AG09319 (cell line): ENCODE data around the gene SRRM1.
"Not testable (repeated sequence)": the region's sequence is repeated elsewhere in the genome, so short reads cannot be mapped to it uniquely, and the experiment has no call there.

Source experiments
- DNase-seq: peaks from one replicate; pipeline ENCODE4 v3.0.0-alpha.2; 2010; ENCODE audit warnings: low read depth; ENCODE audit errors: extremely low read depth
- CTCF ChIP-seq: IDR thresholded peaks from 2 replicates; pipeline ENCODE4 v1.5.1; 2011; ENCODE audit warnings: low read depth, mild to moderate bottlenecking, inconsistent platforms, low read length, moderate library complexity

Gene SRRM1

GRCh38 chr1:24713176-24713575 is 70.1 kb downstream of the SRRM1 start:
- TF ChIP-seq CTCF = no peak
- no peak for DNase-seq

- TF ChIP-seq CTCF = no peak
- no peak for DNase-seq
These were observed 70.6 kb downstream of the SRRM1 start for GRCh38 chr1:24713736-24714135.

DNA sequence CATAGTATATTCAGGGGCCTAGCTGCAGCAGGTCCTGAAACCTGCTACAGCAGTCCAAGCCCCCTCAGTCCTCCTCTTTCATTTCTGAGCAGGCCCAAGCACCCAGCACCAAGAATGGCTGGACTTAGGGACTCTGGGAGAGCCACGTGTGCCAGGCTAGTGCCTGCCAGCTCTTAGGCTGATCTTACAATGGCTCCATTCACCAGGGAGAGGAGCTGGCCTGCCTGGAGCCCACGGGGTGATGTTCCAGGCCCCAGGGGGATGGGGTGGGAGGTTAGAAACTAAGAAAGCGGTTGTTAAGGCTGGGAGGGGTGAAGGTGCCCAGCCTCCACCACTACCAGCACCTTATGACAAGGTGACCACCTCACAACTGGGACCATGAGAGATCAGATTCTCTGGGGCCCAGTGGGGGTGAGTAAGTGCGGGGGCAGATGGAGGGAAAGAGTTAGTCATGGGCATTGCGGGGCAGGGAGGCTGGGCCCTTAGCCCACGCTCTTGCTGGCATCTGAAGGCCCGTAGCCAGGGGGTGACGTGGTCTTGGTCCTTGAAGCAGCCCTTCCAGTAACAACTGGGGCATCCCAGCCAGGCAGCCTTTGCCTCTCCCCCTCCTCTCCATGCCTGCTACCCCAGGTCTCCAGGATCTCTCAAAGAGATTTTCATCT is 71.9 kb downstream of the SRRM1 start:
- DNase-seq = no peak
- TF ChIP-seq CTCF = no peak

DNA sequence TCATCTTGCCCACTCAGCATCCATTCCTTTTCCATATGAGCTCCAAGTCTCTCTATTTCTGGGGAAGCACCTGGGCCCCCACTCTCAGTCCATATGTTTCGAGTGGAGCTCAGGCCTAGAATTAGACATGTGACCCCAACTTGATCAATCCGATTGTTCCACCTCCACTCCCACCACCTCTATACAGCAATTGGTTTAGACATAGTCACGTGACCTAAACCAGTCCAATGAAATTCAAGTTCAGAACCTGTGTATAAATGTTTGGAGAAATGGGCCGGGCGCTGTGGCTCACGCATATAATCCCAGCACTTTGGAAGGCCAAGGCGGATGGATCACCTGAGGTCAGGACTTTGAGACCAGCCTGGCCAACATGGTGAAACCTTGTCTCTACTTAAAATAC is 72.6 kb downstream of the SRRM1 start:
- DNase-seq = no peak
- no peak for TF ChIP-seq CTCF

DNA sequence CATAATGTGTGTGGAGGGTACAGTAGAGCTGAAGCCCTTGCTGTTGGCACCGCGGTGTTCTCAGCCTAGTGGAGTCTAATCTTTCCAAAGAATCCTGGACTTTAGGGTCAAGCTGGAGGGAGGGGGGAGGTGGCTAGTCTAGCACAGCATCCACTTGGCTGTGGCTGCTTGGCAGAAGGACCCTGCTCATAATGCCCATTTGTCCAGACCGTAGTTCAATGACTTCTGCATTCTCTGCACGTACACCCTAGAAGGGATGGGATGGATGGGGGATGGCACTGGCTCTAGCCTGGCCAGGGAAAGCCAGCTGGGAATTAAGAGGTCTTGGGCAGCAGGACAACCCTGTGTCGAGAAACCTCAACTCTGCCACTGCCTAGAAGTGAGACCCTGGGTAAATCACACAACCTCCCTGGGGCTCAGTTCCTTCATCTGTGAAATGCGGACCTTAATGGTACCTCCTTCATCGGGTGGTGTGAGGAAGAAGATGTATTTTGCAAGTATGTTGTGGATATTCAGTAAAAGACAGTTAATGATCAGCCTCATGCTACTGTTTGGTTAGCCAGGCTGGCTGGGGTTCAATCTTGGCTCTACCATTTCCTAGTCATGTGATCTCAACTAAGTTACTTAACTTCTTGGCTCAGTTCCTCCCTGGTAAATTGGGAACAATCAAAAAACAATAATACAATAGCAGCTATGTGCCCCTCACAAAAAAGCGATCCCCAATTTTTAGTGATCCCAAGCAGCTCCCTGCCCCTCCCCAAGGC is 75.0 kb downstream of the SRRM1 start:
- no peak for TF ChIP-seq CTCF
- DNase-seq = no peak

DNA sequence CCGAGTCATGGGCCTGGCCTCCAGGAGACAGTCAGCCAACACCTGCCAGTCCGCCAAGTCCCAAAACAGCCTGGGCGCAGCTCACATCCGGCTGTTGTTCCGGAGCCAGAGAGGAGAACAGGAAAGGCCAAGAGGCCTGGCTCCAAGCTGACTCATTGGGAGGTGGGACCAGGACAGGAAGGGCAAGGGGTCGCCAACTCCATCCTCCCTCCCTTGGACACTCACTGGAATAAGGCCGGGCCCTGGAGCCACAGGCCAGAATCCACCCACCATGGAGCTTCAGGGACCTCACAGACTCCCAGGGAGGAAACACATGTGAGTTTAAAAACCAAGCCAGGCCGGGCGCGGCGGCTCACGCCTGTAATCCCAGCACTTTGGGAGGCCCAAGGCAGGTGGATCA is 77.0 kb downstream of the SRRM1 start:
- peak; percentile 60 for DNase-seq
- TF ChIP-seq CTCF = no peak

GRCh38 chr1:24721533-24721932 is 78.4 kb downstream of the SRRM1 start:
- no peak for DNase-seq
- TF ChIP-seq CTCF = no peak

- DNase-seq = not testable (repeated sequence)
These were observed 79.3 kb downstream of the SRRM1 start for GRCh38 chr1:24722073-24723035.
